ENCODE measurements around the gene ARL8A.
"Not testable (repeated sequence)": the region's sequence is repeated elsewhere in the genome, so short reads cannot be mapped to it uniquely, and the experiment has no call there.

ARL8A gene

GRCh38 chr1:202173993-202174392 is 29.5 kb upstream of the ARL8A start:
- no peak for DNase-seq (ENCODE audit: low read depth in 2 of 2)

- no peak for DNase-seq (ENCODE audit: low read depth in 2 of 2)
Observed at GRCh38 chr1:202172015-202172355, 27.4 kb upstream of the ARL8A start.

- no peak for DNase-seq (ENCODE audit: low read depth in 2 of 2)
Observed at GRCh38 chr1:202171292-202172014, 26.9 kb upstream of the ARL8A start.

DNA sequence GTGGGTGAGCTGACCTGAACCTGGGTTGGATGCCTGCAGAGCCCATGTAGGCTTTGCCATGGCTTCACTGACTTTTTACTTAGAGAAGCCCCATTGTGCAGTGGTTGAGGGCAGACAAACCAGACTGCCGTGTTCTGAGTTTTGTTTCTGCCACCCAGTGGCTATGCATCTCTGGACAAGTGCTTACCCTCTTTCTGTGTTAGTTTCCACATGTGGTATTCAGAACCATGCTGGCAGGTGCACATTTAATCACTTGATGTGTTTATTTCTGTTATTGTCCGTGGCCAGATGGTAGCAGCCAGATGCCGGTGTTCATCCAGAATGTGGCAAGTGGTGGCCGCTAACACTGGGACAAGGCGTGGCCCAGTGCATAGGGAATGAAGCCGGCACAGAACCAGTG is 26.2 kb upstream of the ARL8A start:
- no peak for DNase-seq (ENCODE audit: low read depth in 2 of 2)

DNA sequence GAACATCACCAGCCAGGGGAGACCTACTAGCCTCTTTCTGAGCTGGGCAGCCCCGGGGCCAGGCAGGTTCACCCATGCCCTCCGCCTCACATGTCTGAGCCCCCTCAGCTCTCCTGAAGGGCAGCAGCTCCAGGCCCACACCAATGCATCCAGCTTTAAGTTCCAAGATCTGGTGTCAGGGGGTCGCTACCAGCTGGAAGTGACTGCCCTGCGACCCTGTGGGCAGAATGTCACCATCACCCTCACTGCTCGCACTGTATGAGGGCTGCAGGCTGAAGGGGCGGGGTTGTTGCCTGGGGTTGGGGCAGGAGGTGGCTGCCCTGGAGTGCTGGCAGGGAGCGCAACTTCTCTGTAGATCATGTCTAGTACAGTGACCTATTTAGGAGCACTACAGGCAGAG is 24.3 kb upstream of the ARL8A start:
- no peak for DNase-seq (ENCODE audit: low read depth in 2 of 2)

GRCh38 chr1:202167708-202168415 is 23.3 kb upstream of the ARL8A start:
- DNase-seq (ENCODE audit: low read depth in 2 of 2), result no peak

- DNase-seq (ENCODE audit: low read depth in 2 of 2), result not testable (repeated sequence)
Observed at GRCh38 chr1:202167054-202167453, 22.5 kb upstream of the ARL8A start.

DNA sequence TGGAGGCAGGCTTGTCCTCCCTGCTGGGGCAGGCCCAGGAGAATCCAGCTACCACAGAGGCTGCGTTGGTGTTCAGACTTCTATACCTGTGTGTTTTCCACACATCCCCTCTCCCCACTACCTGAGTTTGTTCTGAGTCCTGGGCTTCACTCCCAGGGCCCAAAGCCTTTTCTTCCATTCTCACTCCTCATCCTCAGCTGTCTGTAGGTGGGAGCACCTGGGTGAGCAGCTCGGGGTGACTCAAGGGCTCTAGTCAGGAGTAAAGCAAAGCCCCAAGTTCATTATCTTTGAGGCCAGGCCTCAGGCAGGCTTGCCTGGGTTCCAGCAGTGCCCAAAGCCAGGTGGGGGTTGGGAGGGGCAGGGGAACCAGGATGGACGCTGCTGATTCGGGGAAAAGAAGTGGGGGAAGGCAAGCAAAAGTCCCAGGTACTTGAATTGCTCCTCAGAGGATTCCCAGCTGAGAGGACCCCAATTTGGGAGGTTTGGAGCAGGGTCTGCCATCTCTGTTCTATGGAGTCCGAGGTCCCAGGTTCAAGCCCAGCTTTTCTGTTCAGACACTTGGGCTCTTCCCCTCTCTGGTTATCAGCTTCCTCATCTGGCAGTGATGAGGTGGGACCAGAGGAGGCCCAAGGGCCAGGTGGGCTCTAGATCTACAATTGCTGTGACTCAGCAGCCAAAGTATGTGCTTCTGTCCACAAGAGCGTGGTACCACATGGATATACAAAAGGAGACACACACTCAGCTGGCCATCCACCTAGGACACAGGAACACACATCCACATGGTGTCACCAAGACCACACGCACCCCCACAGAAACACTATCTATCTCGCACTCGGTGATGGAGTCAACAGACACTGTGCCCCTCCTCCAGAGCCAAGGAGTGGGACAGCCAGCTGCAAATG is 21.7 kb upstream of the ARL8A start:
- DNase-seq (ENCODE audit: low read depth in 2 of 2), result no peak

DNA sequence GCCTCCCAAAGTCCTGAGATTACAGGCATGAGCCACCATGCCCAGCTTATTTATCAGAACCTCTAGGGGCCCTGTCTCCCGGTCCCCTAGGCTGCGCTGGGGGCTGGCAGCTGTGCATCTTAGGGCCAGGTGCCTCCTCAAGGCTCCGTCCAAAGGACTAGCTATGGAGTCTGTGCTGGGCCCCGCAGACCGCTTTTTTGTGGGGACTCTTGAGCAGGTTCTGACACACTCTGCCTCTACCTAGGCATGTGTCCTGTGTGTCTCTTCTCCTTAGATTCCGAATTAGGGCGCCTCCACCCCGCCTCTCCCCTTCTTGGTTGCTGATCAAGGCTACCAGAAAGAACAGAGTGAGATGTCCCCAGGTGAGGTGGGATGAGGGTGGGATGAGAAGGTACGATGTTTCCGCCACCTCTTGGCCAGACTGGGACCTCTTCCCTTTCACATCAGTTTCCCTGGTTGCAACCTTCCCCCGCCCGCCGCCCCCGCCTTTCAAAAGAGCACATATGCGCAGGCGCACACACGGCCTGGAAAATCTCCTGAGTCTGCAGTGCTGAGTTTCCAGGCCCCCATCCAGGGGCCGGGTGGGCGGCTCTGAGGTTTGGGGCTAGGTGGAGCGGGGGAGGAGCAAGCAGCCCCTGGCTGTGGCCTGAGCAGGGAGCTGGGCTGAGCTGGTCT is 20.9 kb upstream of the ARL8A start:
- peak; percentile 50 to 57 for DNase-seq (ENCODE audit: low read depth in 2 of 2)

GRCh38 chr1:202164271-202165037 is 19.9 kb upstream of the ARL8A start:
- DNase-seq (ENCODE audit: low read depth in 2 of 2), result peak; percentile 64 to 74

- DNase-seq (ENCODE audit: low read depth in 2 of 2), result no peak
Observed at GRCh38 chr1:202163281-202164270, 19.0 kb upstream of the ARL8A start.

DNA sequence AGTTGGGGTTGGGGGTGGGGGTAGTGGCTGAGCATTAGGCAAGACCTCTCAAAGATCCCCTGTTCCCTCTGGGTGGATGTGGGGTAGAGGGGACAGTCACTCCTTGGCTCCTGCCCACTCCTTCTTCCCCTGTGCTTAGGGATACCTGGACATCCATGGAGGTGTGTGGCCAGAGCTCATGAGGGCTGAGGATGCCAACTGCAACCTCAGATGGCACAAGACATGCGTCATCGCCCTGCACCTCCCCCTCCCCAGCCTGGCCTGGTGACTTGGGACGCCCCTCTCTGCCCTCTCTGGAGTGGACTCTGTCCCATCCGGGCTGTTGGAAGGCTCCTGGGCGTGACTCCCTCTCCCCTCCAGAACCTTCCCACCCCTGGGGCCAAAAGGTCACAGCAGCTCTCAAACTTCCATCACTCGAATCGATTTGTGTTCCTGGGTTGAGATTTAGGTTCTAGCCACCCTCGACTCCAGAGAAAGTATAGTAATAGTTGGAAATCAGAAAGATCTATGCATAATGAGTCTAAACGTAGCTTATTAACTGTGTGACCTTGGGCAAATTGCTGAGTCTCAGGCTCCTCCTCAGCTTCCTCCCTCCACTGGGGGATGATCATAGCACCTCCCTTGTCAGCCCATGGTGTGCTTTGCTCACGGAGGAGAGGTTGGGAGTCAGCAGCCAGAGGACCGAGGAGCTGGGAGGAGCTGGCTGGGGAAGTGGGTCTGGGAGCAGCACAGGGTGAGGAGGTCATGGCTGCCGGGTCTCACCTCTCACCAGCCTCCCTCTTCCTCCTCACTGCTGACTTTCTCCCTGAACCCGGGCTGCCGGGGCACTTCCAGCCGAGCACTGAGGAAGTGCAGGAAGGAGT is 18.1 kb upstream of the ARL8A start:
- DNase-seq (ENCODE audit: low read depth in 2 of 2), result no peak

GRCh38 chr1:202162047-202162417 is 17.5 kb upstream of the ARL8A start:
- DNase-seq (ENCODE audit: low read depth in 2 of 2), result peak; percentile 66 to 67

DNA sequence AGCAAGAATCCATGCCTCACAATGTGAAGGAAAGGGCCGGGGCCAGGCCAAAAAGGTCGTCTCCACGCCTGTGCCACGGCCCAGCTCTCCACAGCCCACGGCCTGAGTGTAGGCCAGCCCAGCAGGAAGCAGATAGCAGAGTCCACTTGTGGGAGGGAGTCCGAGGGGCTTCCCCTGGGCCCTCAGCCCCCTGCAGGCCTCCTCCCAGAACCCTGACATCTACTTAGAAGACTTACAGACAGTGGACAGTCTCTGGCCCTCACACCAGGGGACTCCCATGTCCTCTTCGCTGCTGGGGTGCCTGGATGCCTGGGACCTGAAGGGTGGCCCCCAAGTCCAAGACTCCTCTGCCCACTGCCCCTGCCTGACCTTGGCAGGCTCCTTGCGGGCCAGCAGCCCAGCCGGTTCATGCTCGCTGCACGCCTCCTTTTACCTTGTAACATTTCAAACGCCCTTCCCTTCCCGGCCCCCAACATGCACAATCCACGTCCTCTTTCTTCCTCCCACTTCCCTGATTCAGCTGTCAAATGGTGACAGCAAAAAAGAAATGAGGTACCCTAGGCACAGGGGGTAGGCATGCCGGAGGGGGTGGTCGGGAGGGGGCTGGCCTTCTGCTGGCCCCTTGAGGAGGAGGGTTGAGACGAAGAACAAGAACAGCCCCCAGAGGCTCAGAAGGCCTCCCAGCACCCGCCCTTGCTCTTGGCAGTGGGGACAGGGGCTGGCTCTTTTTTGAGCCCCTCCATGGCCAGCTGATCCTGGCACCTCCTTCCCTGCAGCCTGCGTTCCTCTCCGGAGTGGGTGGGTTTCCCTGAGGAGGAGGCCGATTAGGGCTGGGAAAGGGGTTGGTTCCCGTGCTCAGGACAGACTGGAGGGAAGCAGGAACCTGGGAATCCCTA is 16.9 kb upstream of the ARL8A start:
- DNase-seq (ENCODE audit: low read depth in 2 of 2), result no peak

- DNase-seq (ENCODE audit: low read depth in 2 of 2), result peak; percentile 84 to 85
Observed at GRCh38 chr1:202160377-202160940, 15.9 kb upstream of the ARL8A start, which contains the start of gene PTPN7. Gene PTPN7, minus strand, starts transcription at chr1:202160602. Its CDS starts 1,200 bp downstream, at chr1:202159402.

GRCh38 chr1:202159534-202160371 is 15.2 kb upstream of the ARL8A start:
- peak; percentile 39 to 55 for DNase-seq (ENCODE audit: low read depth in 2 of 2)
